Heart left ventricle (tissue), 16 donors: ENCODE results near the gene HOXA2. TPM values are rescaled to one million over a fixed set of nuclear protein-coding genes. Genes with fewer than 3 reads are reported as not detected.

Source experiments
- ATAC-seq, 4 donors: fragments of 200-7000 bp; cut with Tn5 transposase; one replicate each; pipeline ENCODE4 v1.9.1; 2020 to 2022; ENCODE audit warnings: moderate library complexity in 4 of 4, mild to moderate bottlenecking in 3 of 4, moderate number of reproducible peaks in 1 of 4
- DNase-seq, 5 donors: peaks; one replicate each; pipeline ENCODE4 v3.0.0-alpha.2; 2020
- H3K27ac ChIP-seq, 12 donors: fragments of 200-600 bp; sonication (generic) in 4 of 12; one replicate each; pipeline versions ENCODE4 v1.5.0 to v1.8.0; 2016 to 2022; ENCODE audit warnings: mild to moderate bottlenecking in 2 of 12
- H3K27me3 ChIP-seq, 9 donors: fragments of 200-600 bp; sonication (generic) in 2 of 9; one replicate each; pipeline versions ENCODE4 v1.5.1 to v1.8.0; 2016 to 2022; ENCODE audit warnings: mild to moderate bottlenecking in 3 of 9
- H3K36me3 ChIP-seq, 9 donors: fragments of 200-600 bp; sonication (generic) in 2 of 9; one replicate each; pipeline versions ENCODE4 v1.5.0 to v1.8.0; 2018 to 2022; ENCODE audit warnings: mild to moderate bottlenecking in 2 of 9
- H3K4me1 ChIP-seq, 12 donors: fragments of 200-600 bp; sonication (generic) in 4 of 12; one replicate each; pipeline versions ENCODE4 v1.5.0 to v1.8.0; 2016 to 2022; ENCODE audit warnings: mild to moderate bottlenecking in 3 of 12
- H3K4me3 ChIP-seq, 12 donors: fragments of 200-600 bp; sonication (generic) in 4 of 12; one replicate each; pipeline versions ENCODE4 v1.5.0 to v1.8.0; 2017 to 2022; ENCODE audit warnings: mild to moderate bottlenecking in 9 of 12, moderate library complexity in 4 of 12
- H3K9me3 ChIP-seq, 12 donors: fragments of 200-600 bp; sonication (generic) in 4 of 12; one replicate each; pipeline versions ENCODE4 v1.5.0 to v1.8.0; 2016 to 2022; ENCODE audit warnings: mild to moderate bottlenecking in 1 of 12
- CTCF ChIP-seq, 12 donors: fragments of 200-600 bp; sonication (generic) in 4 of 12; IDR thresholded peaks; one replicate each; pipeline versions ENCODE4 v1.5.0 to v1.8.0; 2018 to 2022; ENCODE audit warnings: antibody characterized with exemption in 12 of 12, mild to moderate bottlenecking in 5 of 12
- POLR2A ChIP-seq, 2 donors: fragments of 450-650 bp; IDR thresholded peaks; one replicate each; pipeline ENCODE4 v1.6.1; 2017; ENCODE audit warnings: antibody characterized with exemption in 2 of 2, mild to moderate bottlenecking in 2 of 2, moderate library complexity in 2 of 2
- WGBS, 4 donors: extraction: QIAGEN DNeasy Blood & Tissue Kit in 2 of 4; methylation state at CpG; one replicate each; pipeline versions ENCODE4 v1.1.5 to v1.1.7; 2013 to 2018; 5-methylcytosine and 5-hydroxymethylcytosine counted together
- intact Hi-C, 10 donors: fragments of 100-400 bp; cut with DNase I; formaldehyde crosslinking; loops; one replicate each; pipeline versions ENCODE4 v1.11.1 to v1.14.2; 2022
- polyA plus RNA-seq, 2 donors: library from polyadenylated mRNA; stranded (reverse); fragments of 200-250 nt; gene quantifications; one replicate each; pipeline ENCODE4 v1.2.3, GENCODE V29; 2013
- total RNA-seq, 9 donors: library from RNA; depleted of rRNA in 2 of 9; stranded (reverse); fragments of >200 nt in 2 of 9; fragmentation: NEBNext Ultra II Directional in 3 of 9; extraction: Animal tissue kit (Norgen Biotek cat#: 25700) in 3 of 9; gene quantifications; one replicate each; pipeline versions ENCODE4 v1.1.0 to v1.2.4, GENCODE V29; 2016 to 2023
- donor health status: ischemic (EF 13 %, LVEDD 7.1; RV severe dilation, severe dysfunction).
- donor health status: healthy with polysubstance abuse.
- donor health status: DM: no; HTN: yes; CAD: no.
- donor health status: DM: no; HTN: no; CAD: no.
- donor health status: ischemic (EF 25% LVEDD 6.9; RV normal size, moderate dysfunction).
- donor health status: ischemic (EF 25% LVEDD 5.7; RV mildly dilated, moderate dysfunction).
- donor health status: healthy.
- donor health status: DM: yes; HTN: yes; CAD: no.
- donor health status: ischemic (EF 35%, LVEDD 5.7; RV mildly dilated, moderate dysfunction).
- donor health status: nonischemic (EF 11% LVEDD 7.7; RV severe dilation, severe dysfunction).
- donor health status: DM: yes; HTN: yes; CAD: no.
- donor health status: PGD.
- donor health status: ischemic (EF 29% LVEDD 5.4; RV normal size, mild dysfunction).
- donor health status: nonischemic (EF 23%, LVEDD 6.1; RV moderate dilation, normal function).

HOXA2 gene
- total and polyA plus RNA-seq, 11 donors, result 0.03 to 0.57 (median 0.14) TPM; not detected in 8

DNA sequence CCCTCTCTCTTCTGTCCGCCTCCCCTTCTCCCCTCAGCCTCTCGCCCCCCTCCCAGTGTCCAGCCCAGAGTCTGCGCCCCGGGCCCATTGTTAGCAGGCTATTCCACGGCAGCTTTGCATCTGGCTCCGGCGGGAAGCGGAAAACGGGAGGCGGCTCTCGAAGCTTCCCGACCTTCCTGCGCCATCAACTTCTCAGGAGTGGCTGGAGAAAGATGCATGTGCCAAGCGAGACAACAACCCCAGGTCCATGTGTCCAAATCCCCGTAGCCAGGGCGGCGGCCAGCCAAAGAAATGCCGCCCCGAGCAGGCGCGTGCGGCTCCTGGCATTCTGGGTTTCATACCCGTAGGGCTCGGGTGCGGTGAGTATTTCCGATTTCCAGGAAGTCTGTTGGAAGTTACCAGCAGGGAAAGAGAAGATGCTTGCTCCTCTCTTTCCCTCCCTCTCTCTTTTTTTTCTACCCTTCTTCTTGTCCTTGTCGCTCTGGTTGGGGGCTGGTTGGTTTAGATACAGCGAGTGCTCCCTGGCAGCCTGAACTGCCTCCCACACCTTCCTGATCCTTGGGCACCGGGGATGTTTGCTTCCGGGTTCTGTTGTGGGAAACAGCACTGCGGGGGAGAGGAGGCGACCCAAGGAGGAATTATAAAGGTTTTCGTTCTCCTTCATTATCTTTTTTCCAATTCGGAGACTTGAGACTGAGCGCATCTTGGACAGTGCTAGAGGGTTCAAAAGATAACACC lies 1.2 kb upstream of the HOXA2 start:
- peaks cover 0 to 33% (median 9%) of the 10 kb centered on the region in 12 donors for H3K4me1 ChIP-seq
- H3K9me3 ChIP-seq, result no peaks in the 10 kb centered on the region
- no peaks in the 10 kb centered on the region for H3K36me3 ChIP-seq
- peak overlapping the region in 5 of 12 donors; percentile 42 to 93 (median 60) for H3K27ac ChIP-seq
- H3K4me3 ChIP-seq, result peak overlapping the region in 7 of 12 donors; percentile 5 to 43 (median 34)
- no peak for DNase-seq
- H3K27me3 ChIP-seq, result peaks cover 62 to 100% (median 97%) of the 10 kb centered on the region in 9 donors
- ATAC-seq, result no peak
- no peak for TF ChIP-seq POLR2A (IDR thresholded peaks at IDR 0.05)
- TF ChIP-seq CTCF (IDR thresholded peaks at IDR 0.05), result no peak
- intact Hi-C loops, result no loop called here
- 6 to 12% (median 10%) methylated on average over 34 to 35 of the region's 35 CpGs for WGBS, 4 donors

DNA sequence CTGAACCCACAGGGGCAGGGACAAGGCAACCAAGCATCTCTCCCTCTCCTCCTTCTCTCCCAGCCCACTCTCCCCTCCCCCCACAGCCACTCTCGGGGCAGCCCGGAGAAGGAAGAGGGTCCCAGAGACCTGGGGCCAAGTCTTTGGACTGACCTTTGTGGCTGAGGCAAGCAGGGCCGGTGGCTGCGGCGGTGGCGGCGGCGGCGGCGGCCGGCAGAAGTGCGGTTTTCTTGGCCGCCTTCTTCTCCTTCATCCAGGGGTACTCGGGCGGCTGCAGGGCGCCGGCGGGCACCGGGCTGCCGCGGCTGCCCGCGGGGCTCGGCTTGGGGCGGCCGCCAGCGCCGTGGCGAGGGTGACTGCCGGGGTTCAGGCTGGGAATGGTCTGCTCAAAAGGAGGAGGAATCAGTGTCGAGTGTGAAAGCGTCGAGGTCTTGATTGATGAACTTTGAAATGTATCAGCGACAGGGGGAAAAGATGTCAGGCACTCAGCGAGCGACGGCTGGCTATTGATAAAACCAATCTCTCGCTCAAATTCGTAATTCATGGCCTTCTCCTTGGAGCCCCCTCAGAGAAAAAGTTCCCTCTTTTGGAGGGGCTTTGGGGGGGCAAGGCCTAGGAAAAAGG lies 414 bp downstream of the HOXA2 start:
- H3K27ac ChIP-seq, result peak overlapping the region in 8 of 12 donors; percentile 10 to 93 (median 46)
- H3K4me3 ChIP-seq, result peak overlapping the region in 10 of 12 donors; percentile 1 to 43 (median 26)
- peaks cover 62 to 100% (median 98%) of the 10 kb centered on the region in 9 donors for H3K27me3 ChIP-seq
- H3K4me1 ChIP-seq, result peaks cover 0 to 45% (median 10%) of the 10 kb centered on the region in 12 donors
- DNase-seq (no peak), ATAC-seq (no peak)
- H3K9me3 ChIP-seq, result no peaks in the 10 kb centered on the region
- 3 to 6% (median 4%) methylated on average over 13 to 39 of the region's 39 CpGs for WGBS, 4 donors
- intact Hi-C loops, result no loop called here
- no peaks in the 10 kb centered on the region for H3K36me3 ChIP-seq
- no peak for TF ChIP-seq POLR2A (IDR thresholded peaks at IDR 0.05)
- TF ChIP-seq CTCF (IDR thresholded peaks at IDR 0.05), result no peak

DNA sequence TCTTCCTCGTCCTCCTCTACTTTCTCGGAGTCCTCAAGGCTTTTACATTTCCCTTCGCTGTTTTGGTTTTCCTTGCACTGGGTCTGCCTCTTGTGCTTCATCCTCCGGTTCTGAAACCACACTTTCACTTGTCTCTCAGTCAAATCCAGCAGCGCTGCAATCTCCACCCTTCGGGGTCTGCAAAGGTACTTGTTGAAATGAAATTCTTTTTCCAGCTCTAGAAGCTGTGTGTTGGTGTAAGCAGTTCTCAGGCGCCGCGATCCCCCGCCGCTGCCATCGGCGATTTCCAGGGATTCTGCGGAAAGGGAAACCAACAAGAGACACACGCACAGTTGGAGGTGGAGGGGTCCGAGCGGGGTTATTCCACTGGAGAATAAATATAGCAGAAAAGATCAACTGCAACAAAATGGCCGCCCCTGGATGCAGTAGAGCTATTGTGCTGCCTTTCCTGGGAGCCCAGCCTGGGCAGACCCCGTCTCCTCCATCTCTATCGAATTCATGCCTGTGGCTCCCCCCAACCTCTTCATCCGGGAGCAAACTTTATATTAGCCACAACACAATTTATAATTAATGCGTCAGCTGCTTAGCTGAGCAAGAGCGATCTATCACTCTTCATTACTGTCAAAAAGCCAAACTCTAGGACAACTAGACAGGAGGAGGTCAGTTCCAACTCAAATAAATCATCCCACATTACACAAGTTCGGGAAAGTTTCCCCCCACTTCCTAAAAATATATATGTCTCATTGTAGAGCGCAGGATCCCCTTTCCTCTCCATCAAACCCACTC lies 1.1 kb downstream of the HOXA2 start:
- no peaks in the 10 kb centered on the region for H3K9me3 ChIP-seq
- ATAC-seq, result no peak
- TF ChIP-seq POLR2A (IDR thresholded peaks at IDR 0.05) (no peak), CTCF (IDR thresholded peaks at IDR 0.05) (no peak)
- intact Hi-C loops, result no loop called here
- H3K4me3 ChIP-seq, result peak overlapping the region in 10 of 12 donors; percentile 1 to 43 (median 26)
- 10 to 16% (median 14%) methylated on average over 25 of the region's 25 CpGs for WGBS, 4 donors
- peaks cover 0 to 44% (median 12%) of the 10 kb centered on the region in 12 donors for H3K4me1 ChIP-seq
- peaks cover 67 to 100% (median 98%) of the 10 kb centered on the region in 9 donors for H3K27me3 ChIP-seq
- DNase-seq, result no peak
- peak overlapping the region in 8 of 12 donors; percentile 10 to 93 (median 46) for H3K27ac ChIP-seq
- H3K36me3 ChIP-seq, result no peaks in the 10 kb centered on the region
